Tibial nerve (tissue), 4 donors: Measurements from ENCODE around the gene BTBD9. TPM values are rescaled to one million over a fixed set of nuclear protein-coding genes. Genes with fewer than 3 reads are reported as not detected.

Experiments used
- DNase-seq, 2 donors: peaks; one replicate each; pipeline ENCODE4 v3.0.0-alpha.2; 2019; ENCODE audit warnings: low spot score in 2 of 2
- H3K27ac ChIP-seq, 4 donors: fragments of 200-600 bp; sonication (generic) in 3 of 4; one replicate each; pipeline ENCODE4 v1.5.1; 2017 to 2019; ENCODE audit warnings: mild to moderate bottlenecking in 1 of 4
- H3K27me3 ChIP-seq, 2 donors: fragments of 200-600 bp; sonication (generic) in 1 of 2; one replicate each; pipeline versions ENCODE4 v1.5.1 to v1.6.0; 2017 to 2019
- H3K36me3 ChIP-seq, 3 donors: fragments of 200-600 bp; sonication (generic); one replicate each; pipeline ENCODE4 v1.5.1; 2018 to 2019
- H3K4me1 ChIP-seq, 4 donors: fragments of 200-600 bp; sonication (generic) in 3 of 4; one replicate each; pipeline ENCODE4 v1.5.1; 2017 to 2019
- H3K4me3 ChIP-seq, 4 donors: fragments of 200-600 bp; sonication (generic) in 3 of 4; one replicate each; pipeline ENCODE4 v1.5.1; 2017 to 2019; ENCODE audit warnings: mild to moderate bottlenecking in 1 of 4, moderate library complexity in 1 of 4
- H3K9me3 ChIP-seq, 4 donors: fragments of 200-600 bp; sonication (generic) in 3 of 4; one replicate each; pipeline ENCODE4 v1.5.1; 2017 to 2019
- EP300 ChIP-seq, 2 donors: sonication (generic); formaldehyde crosslinking; IDR thresholded peaks; one replicate each; pipeline ENCODE4 v1.6.1; 2017; ENCODE audit warnings: antibody characterized with exemption in 2 of 2, mild to moderate bottlenecking in 1 of 2
- POLR2A ChIP-seq, 2 donors: fragments of 450-650 bp; IDR thresholded peaks; one replicate each; pipeline ENCODE4 v1.6.1; 2017; ENCODE audit warnings: antibody characterized with exemption in 2 of 2, mild to moderate bottlenecking in 2 of 2, moderate library complexity in 2 of 2
- WGBS, 2 donors: methylation state at CpG; one replicate each; pipeline ENCODE4 v1.1.5; 2018; 5-methylcytosine and 5-hydroxymethylcytosine counted together
- total RNA-seq, 4 donors: library from RNA; depleted of rRNA; stranded (reverse); fragments of >200 nt; gene quantifications; one replicate each; pipeline ENCODE4 v1.1.0, GENCODE V29; 2016
- TF ChIP-seq, protein P1 (sequence below), 5 experiments: fragments of 200-600 bp in 3 of 5; fragments of 450-650 bp in 2 of 5; sonication (generic) in 3 of 5; IDR thresholded peaks; one replicate each; pipeline ENCODE4 v1.5.1; 2016 to 2019; ENCODE audit warnings: antibody characterized with exemption in 5 of 5, mild to moderate bottlenecking in 3 of 5, moderate library complexity in 2 of 5

BTBD9 gene
- 10 to 100 TPM in 3 of 4 donors, 1 to 10 TPM in 1; 7.5 to 23.9 (median 10.7) TPM for total RNA-seq

DNA sequence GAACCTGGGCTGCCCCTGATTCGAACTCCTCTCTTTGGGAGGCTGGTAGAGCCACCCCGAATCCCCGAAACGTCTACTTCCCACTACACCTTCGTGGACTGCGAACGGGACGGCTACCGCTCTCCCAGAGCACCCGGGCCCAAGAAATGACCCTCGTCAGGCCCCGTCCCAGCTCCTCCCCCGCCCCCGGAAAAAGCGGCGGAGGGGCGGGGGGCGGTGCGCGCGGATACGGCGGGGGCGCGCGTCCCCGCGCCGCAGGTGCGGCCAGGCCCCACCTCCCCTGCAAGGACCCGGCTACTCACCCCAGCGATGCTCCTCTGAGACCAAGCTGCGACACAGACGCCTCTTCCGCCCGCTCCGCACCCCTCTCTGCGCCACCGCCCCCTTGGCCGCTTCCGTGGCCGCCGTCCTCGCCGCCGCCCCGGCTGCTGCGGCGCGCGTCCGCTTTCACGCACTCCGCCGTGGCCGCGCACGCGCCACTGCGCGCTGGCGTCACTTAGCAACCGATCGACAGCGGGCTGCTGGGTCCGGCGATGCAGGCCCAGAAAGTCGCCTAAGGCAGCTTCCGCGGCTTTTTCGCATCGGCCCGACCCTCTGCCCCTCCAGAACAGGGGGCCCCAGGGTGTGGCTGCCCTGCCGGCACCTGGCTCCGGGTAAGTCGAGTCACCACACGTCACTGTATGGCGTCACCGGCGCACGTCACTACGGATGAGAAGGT lies at the start of gene BTBD9:
BTBD9 (minus strand) TSS at position 432 of the 718 bp plus-strand sequence.
- peak within 1 kb of the TSS; percentile 66 to 92 (median 77) for H3K4me3 ChIP-seq
- no peaks in the 10 kb centered on the region for H3K9me3 ChIP-seq
- DNase-seq: peak; percentile 64 to 65
- 0 to 1% methylated on average over 14 to 21 of the region's 82 CpGs for WGBS, 2 donors
- TF ChIP-seq EP300 (IDR thresholded peaks at IDR 0.05): no peak
- TF ChIP-seq, protein P1, sequence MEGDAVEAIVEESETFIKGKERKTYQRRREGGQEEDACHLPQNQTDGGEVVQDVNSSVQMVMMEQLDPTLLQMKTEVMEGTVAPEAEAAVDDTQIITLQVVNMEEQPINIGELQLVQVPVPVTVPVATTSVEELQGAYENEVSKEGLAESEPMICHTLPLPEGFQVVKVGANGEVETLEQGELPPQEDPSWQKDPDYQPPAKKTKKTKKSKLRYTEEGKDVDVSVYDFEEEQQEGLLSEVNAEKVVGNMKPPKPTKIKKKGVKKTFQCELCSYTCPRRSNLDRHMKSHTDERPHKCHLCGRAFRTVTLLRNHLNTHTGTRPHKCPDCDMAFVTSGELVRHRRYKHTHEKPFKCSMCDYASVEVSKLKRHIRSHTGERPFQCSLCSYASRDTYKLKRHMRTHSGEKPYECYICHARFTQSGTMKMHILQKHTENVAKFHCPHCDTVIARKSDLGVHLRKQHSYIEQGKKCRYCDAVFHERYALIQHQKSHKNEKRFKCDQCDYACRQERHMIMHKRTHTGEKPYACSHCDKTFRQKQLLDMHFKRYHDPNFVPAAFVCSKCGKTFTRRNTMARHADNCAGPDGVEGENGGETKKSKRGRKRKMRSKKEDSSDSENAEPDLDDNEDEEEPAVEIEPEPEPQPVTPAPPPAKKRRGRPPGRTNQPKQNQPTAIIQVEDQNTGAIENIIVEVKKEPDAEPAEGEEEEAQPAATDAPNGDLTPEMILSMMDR (IDR thresholded peaks at IDR 0.05): peak in 1 of 5 experiments; percentile 5
- TF ChIP-seq POLR2A (IDR thresholded peaks at IDR 0.05): peak; percentile 14 to 43
- no peaks in the 10 kb centered on the region for H3K36me3 ChIP-seq
- peaks cover 0 to 30% (median 15%) of the 10 kb centered on the region in 4 donors for H3K4me1 ChIP-seq
- no peaks in the 10 kb centered on the region for H3K27me3 ChIP-seq
- H3K27ac ChIP-seq: peak within 1 kb of the TSS; percentile 91 to 96 (median 94)

DNA sequence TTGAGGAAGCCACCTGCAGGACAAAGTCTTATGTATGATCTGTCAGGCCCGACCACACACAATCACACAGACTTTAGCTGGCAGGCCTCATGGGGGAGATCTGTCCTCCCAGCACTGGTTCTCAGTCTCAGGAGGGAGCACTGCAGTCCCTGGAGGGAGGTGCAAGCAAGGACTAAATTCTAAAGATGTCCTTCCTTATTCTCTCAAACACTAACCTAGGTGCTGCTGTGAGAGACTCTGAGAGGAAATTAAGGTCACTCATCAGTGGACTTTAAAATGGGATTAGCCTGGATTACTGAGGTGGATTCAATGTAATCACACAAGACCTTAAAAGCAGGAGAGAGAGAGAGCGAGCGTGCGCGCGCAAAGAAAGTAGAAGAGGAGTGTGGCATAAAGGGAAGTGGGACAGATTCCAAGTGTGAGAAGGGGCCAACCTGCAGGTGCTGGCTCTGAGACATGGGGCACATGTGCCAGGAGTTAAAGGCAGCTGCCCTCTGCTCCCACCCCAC lies 48.9 kb upstream of the BTBD9 start:
- WGBS, 2 donors: 68 to 73% methylated on average over 6 of the region's 6 CpGs
- H3K4me3 ChIP-seq: no peak overlapping the region
- DNase-seq: no peak
- no peaks in the 10 kb centered on the region for H3K9me3 ChIP-seq
- no peak overlapping the region for H3K27ac ChIP-seq
- peaks cover 0 to 27% (median 2%) of the 10 kb centered on the region in 4 donors for H3K4me1 ChIP-seq
- no peaks in the 10 kb centered on the region for H3K27me3 ChIP-seq
- TF ChIP-seq EP300 (IDR thresholded peaks at IDR 0.05): no peak
- TF ChIP-seq, protein P1 (IDR thresholded peaks at IDR 0.05): no peak
- TF ChIP-seq POLR2A (IDR thresholded peaks at IDR 0.05): no peak
- H3K36me3 ChIP-seq: peaks cover 0 to 7% (median 1%) of the 10 kb centered on the region in 3 donors

DNA sequence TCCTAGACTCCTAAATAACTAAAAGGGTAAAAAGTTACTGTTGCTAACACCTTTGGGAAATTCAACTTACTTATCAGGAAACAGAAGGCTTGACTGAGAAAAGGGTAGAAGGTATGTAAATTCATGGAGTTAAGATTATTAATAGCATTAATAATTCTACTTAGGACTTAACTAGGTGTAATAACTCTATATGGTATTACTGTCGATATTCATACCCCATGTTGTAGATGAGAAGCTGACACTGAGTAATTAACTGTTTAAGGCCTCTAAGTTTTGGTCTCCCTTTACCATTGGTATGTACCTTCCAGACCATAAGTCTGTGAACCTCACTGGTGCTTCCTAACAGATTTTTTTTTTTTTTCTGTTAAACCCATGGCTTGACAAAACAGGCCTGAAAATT lies 47.8 kb upstream of the BTBD9 start:
- no peak for DNase-seq
- peak overlapping the region in 3 of 4 donors; percentile 24 to 57 (median 30) for H3K27ac ChIP-seq
- 88 to 95% methylated on average over 1 of the region's 1 CpG for WGBS, 2 donors
- H3K36me3 ChIP-seq: peaks cover 0 to 17% (median 5%) of the 10 kb centered on the region in 3 donors
- H3K4me1 ChIP-seq: peaks cover 0 to 27% (median 2%) of the 10 kb centered on the region in 4 donors
- H3K27me3 ChIP-seq: no peaks in the 10 kb centered on the region
- no peaks in the 10 kb centered on the region for H3K9me3 ChIP-seq
- no peak overlapping the region for H3K4me3 ChIP-seq
- TF ChIP-seq POLR2A (IDR thresholded peaks at IDR 0.05) (no peak), EP300 (IDR thresholded peaks at IDR 0.05) (no peak)
- TF ChIP-seq, protein P1 (IDR thresholded peaks at IDR 0.05): no peak

DNA sequence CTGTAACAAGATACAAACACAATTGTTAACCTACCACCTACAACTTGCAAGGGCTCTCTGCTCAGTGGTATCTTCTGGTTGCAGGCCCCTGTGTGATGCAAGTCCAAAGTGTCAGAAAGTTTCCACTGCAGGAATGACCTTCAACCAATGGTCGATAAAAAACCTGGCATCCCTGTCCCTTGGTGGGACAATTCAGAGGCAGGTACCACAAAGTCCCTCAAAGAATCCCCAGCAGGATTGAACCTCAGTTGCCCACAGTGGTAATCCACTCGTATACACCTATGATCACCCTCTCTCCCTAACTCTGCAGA lies 47.3 kb upstream of the BTBD9 start:
- H3K27ac ChIP-seq: peak overlapping the region in 3 of 4 donors; percentile 24 to 57 (median 30)
- DNase-seq: no peak
- H3K27me3 ChIP-seq: no peaks in the 10 kb centered on the region
- TF ChIP-seq POLR2A (IDR thresholded peaks at IDR 0.05) (no peak), EP300 (IDR thresholded peaks at IDR 0.05) (no peak)
- TF ChIP-seq, protein P1 (IDR thresholded peaks at IDR 0.05): no peak
- no peaks in the 10 kb centered on the region for H3K9me3 ChIP-seq
- peaks cover 0 to 27% (median 2%) of the 10 kb centered on the region in 4 donors for H3K4me1 ChIP-seq
- H3K36me3 ChIP-seq: peaks cover 0 to 22% (median 5%) of the 10 kb centered on the region in 3 donors
- WGBS, 2 donors: 76 to 91% methylated on average over 2 of the region's 2 CpGs
- no peak overlapping the region for H3K4me3 ChIP-seq
